DND-41 (cell line): ENCODE data around the gene CHRM4.

ENCODE experiments used
- ATAC-seq: fragments of 200-7000 bp; cut with Tn5 transposase; 3 replicates; pipeline ENCODE4 v1.9.1; 2021; ENCODE audit warnings: low read depth; ENCODE audit not compliant: insufficient read depth
- DNase-seq: peaks from one replicate; pipeline ENCODE4 v3.0.0-alpha.2; 2020
- H2AFZ ChIP-seq: 2 replicates; pipeline ENCODE4 v1.6.0; 2012; ENCODE audit warnings: low read depth, low read length
- H3K27ac ChIP-seq: 2 replicates; pipeline ENCODE4 v1.5.1; 2012; ENCODE audit warnings: low read length, inconsistent platforms
- H3K27me3 ChIP-seq: fragments of 200-600 bp; sonication (generic); 2 replicates; pipeline ENCODE4 v1.6.0; 2012; ENCODE audit warnings: low read length, mild to moderate bottlenecking, inconsistent platforms; ENCODE audit not compliant: insufficient read depth, poor library complexity
- H3K36me3 ChIP-seq: 2 replicates; pipeline ENCODE4 v1.5.1; 2012; ENCODE audit warnings: low read length, inconsistent platforms; ENCODE audit not compliant: insufficient read depth
- H3K4me1 ChIP-seq: 2 replicates; pipeline ENCODE4 v1.5.1; 2012; ENCODE audit warnings: mild to moderate bottlenecking, low read length; ENCODE audit not compliant: insufficient read depth
- H3K4me2 ChIP-seq: 2 replicates; pipeline ENCODE4 v1.6.0; 2012; ENCODE audit warnings: mild to moderate bottlenecking, moderate library complexity, low read length, inconsistent platforms; ENCODE audit not compliant: insufficient read depth
- H3K4me3 ChIP-seq, 2 experiments: fragments of 200-600 bp in 1 of 2; shearing (Covaris generic) in 1 of 2; 2 replicates each; pipeline ENCODE4 v1.5.1; 2012 to 2016; ENCODE audit warnings: inconsistent platforms in 2 of 2, low read length in 2 of 2, mild to moderate bottlenecking in 2 of 2, low read depth in 1 of 2, moderate library complexity in 1 of 2
- H3K79me2 ChIP-seq: 2 replicates; pipeline ENCODE4 v1.6.0; 2012; ENCODE audit warnings: low read length, inconsistent platforms; ENCODE audit not compliant: insufficient read depth
- H3K9ac ChIP-seq: 2 replicates; pipeline ENCODE4 v1.6.0; 2012; ENCODE audit warnings: low read depth, mild to moderate bottlenecking, inconsistent platforms, low read length, moderate library complexity
- H3K9me3 ChIP-seq: 2 replicates; pipeline ENCODE4 v1.5.1; 2012; ENCODE audit warnings: low read length, moderate library complexity, mild to moderate bottlenecking, inconsistent platforms; ENCODE audit not compliant: insufficient read depth, severe bottlenecking
- H4K20me1 ChIP-seq: 2 replicates; pipeline ENCODE4 v1.6.0; 2012; ENCODE audit warnings: low read length; ENCODE audit not compliant: insufficient read depth
- CTCF ChIP-seq: IDR thresholded peaks from 2 replicates; pipeline ENCODE4 v1.5.1; 2012; ENCODE audit warnings: borderline replicate concordance, low read length, moderate library complexity, mild to moderate bottlenecking; ENCODE audit not compliant: poor library complexity, severe bottlenecking; ENCODE audit errors: extremely low read depth
- EZH2 ChIP-seq: IDR thresholded peaks from 3 replicates; pipeline ENCODE4 v1.6.1; 2012; ENCODE audit warnings: borderline replicate concordance, low read depth, mild to moderate bottlenecking, moderate library complexity, low read length, inconsistent platforms; ENCODE audit not compliant: severe bottlenecking

Gene CHRM4

GRCh38 chr11:46367244-46367915 is 24.2 kb downstream of the CHRM4 start:
- Histone ChIP-seq H3K79me2 (peaks cover 70% of the 10 kb centered on the region), H2AFZ (no peak overlapping the region), H3K36me3 (peaks cover 89% of the 10 kb centered on the region), H3K4me1 (peaks cover 12% of the 10 kb centered on the region), H4K20me1 (peaks cover 67% of the 10 kb centered on the region), H3K27me3 (no peaks in the 10 kb centered on the region), H3K4me2 (no peak overlapping the region), H3K4me3 (no peak overlapping the region), H3K9ac (no peak overlapping the region), H3K9me3 (no peaks in the 10 kb centered on the region), H3K27ac (no peak overlapping the region)
- TF ChIP-seq CTCF (peak; percentile 82), EZH2 (no peak)
- DNase-seq (peak; percentile 75), ATAC-seq (peak; percentile 81)

DNA sequence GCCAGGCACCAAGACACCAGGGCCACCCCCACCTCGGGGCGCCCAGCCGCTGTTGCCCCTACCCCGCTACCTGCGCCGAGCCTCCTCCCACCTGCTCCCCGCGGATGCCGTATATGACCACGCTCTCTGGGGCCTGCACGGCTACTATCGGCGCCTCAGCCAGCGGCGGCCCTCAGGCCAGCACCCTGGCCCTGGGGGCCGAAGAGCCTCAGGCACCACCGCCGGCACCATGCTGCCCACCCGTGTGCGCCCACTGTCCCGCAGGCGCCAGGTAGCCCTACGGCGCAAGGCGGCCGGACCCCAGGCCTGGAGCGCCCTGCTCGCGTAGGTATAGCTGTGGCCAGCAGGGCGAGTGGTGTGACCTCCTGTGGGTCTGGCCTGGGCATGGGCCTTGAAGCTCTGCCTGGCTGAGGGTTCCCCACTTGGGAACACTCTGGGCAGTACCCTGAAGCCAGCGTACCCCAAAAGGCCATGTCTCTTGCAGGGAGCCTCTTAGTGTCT is 24.9 kb downstream of the CHRM4 start:
- Histone ChIP-seq H3K27me3 (no peaks in the 10 kb centered on the region), H3K4me2 (no peak overlapping the region), H3K9ac (no peak overlapping the region), H2AFZ (no peak overlapping the region), H3K9me3 (no peaks in the 10 kb centered on the region), H4K20me1 (peaks cover 70% of the 10 kb centered on the region), H3K27ac (no peak overlapping the region), H3K4me3 (no peak overlapping the region), H3K79me2 (peaks cover 76% of the 10 kb centered on the region), H3K36me3 (peaks cover 86% of the 10 kb centered on the region), H3K4me1 (peaks cover 19% of the 10 kb centered on the region)
- ATAC-seq (no peak), DNase-seq (no peak)
- no peak for TF ChIP-seq EZH2

GRCh38 chr11:46366260-46366659 is 25.3 kb downstream of the CHRM4 start:
- Histone ChIP-seq H3K36me3 (peaks cover 81% of the 10 kb centered on the region), H2AFZ (no peak overlapping the region)

More at GRCh38 chr11:46366260-46366659, 25.3 kb downstream of the CHRM4 start:
- Histone ChIP-seq H3K9ac (no peak overlapping the region), H3K9me3 (no peaks in the 10 kb centered on the region), H3K4me3 (no peak overlapping the region), H3K4me2 (no peak overlapping the region), H3K27me3 (no peaks in the 10 kb centered on the region), H4K20me1 (peaks cover 70% of the 10 kb centered on the region), H3K79me2 (peaks cover 81% of the 10 kb centered on the region), H3K4me1 (peaks cover 22% of the 10 kb centered on the region), H3K27ac (no peak overlapping the region)
- ATAC-seq (no peak), DNase-seq (no peak)
- TF ChIP-seq CTCF = no peak
- TF ChIP-seq EZH2 = no peak
